HPDE6-E6E7 (cell line): ENCODE data around the gene ZDHHC3.
"Not testable (repeated sequence)": the region's sequence is repeated elsewhere in the genome, so short reads cannot be mapped to it uniquely, and the experiment has no call there.

ENCODE experiments used
- DNase-seq: peaks from one replicate; pipeline ENCODE4 v3.0.0; 2011; ENCODE audit warnings: missing footprints; ENCODE audit errors: extremely low spot score

ZDHHC3 gene

GRCh38 chr3:44963571-44964325 is 12.2 kb downstream of the ZDHHC3 start:
- no peak for DNase-seq

- no peak for DNase-seq
These were observed 13.2 kb downstream of the ZDHHC3 start for GRCh38 chr3:44962621-44963393.

- DNase-seq = no peak
These were observed 14.1 kb downstream of the ZDHHC3 start for GRCh38 chr3:44961888-44962287.

GRCh38 chr3:44960387-44961026 is 15.5 kb downstream of the ZDHHC3 start:
- no peak for DNase-seq

GRCh38 chr3:44958386-44958785 is 17.6 kb downstream of the ZDHHC3 start:
- DNase-seq = no peak

GRCh38 chr3:44957986-44958385 is 18.0 kb downstream of the ZDHHC3 start:
- no peak for DNase-seq

GRCh38 chr3:44955917-44956316 is 20.1 kb downstream of the ZDHHC3 start:
- DNase-seq = no peak

GRCh38 chr3:44954962-44955361 is 21.0 kb downstream of the ZDHHC3 start:
- DNase-seq = no peak

GRCh38 chr3:44954304-44954703 is 21.7 kb downstream of the ZDHHC3 start:
- no peak for DNase-seq

- no peak for DNase-seq
These were observed 23.3 kb downstream of the ZDHHC3 start for GRCh38 chr3:44952689-44953088.

GRCh38 chr3:44950275-44950734 is 25.7 kb downstream of the ZDHHC3 start:
- no peak for DNase-seq

- DNase-seq = not testable (repeated sequence)
These were observed 26.2 kb downstream of the ZDHHC3 start for GRCh38 chr3:44949770-44950169.

- no peak for DNase-seq
These were observed 27.7 kb downstream of the ZDHHC3 start for GRCh38 chr3:44948239-44948638.

- DNase-seq = peak; percentile 34
These were observed 33.6 kb downstream of the ZDHHC3 start for GRCh38 chr3:44942202-44942921.

- DNase-seq = no peak
These were observed 36.4 kb downstream of the ZDHHC3 start for GRCh38 chr3:44939581-44940036.

- DNase-seq = no peak
These were observed 42.7 kb downstream of the ZDHHC3 start for GRCh38 chr3:44932986-44933944.

GRCh38 chr3:44932271-44932670 is 43.7 kb downstream of the ZDHHC3 start:
- DNase-seq = no peak

- DNase-seq = no peak
These were observed 44.2 kb downstream of the ZDHHC3 start for GRCh38 chr3:44931791-44932190.

- no peak for DNase-seq
These were observed 45.1 kb downstream of the ZDHHC3 start for GRCh38 chr3:44930911-44931310.

- no peak for DNase-seq
These were observed 46.2 kb downstream of the ZDHHC3 start for GRCh38 chr3:44929782-44930181.

- DNase-seq = no peak
These were observed 48.6 kb downstream of the ZDHHC3 start for GRCh38 chr3:44927371-44927770.
